GM19468 (cell line): ENCODE measurements around the gene NOP14.
"Not testable (repeated sequence)": the region's sequence is repeated elsewhere in the genome, so short reads cannot be mapped to it uniquely, and the experiment has no call there.

Source experiments
- ATAC-seq: cut with Tn5 transposase; IDR thresholded peaks from one replicate; pipeline ENCODE4 v1.9.1; 2021; ENCODE audit warnings: mild to moderate bottlenecking, moderate library complexity, moderate number of reproducible peaks; ENCODE audit not compliant: unreplicated experiment; ENCODE audit errors: extremely low read depth

The NOP14 gene

DNA sequence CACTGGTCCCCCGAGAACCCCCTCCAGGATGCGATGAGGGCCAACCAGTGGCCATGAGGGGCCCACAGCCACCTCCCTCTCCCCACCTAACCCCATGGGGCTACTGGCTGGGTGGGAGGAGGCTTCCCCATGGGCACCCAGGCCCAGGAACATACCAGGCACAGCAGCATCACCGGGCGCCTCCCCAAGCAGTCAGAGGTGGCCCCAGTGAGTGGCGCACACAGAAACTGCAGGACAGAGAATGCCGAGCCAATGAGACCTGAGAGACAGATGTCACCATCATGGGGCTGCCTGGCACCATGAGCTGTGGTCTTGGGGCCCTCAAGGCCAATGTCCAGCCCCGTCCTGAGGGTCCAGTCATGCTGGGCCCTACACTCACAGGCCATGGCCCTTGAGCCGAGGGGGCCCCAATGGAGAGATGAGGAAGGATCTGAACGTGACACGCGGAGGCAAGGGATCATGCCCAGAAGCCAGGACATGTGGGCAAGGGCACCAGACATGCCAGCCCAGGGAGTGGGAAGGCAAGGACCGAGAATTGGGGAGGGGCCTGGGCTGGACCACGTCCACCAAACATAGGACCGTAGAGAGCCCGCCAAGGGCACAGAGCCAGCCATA lies 30.1 kb downstream of the NOP14 start:
- no peak for ATAC-seq

DNA sequence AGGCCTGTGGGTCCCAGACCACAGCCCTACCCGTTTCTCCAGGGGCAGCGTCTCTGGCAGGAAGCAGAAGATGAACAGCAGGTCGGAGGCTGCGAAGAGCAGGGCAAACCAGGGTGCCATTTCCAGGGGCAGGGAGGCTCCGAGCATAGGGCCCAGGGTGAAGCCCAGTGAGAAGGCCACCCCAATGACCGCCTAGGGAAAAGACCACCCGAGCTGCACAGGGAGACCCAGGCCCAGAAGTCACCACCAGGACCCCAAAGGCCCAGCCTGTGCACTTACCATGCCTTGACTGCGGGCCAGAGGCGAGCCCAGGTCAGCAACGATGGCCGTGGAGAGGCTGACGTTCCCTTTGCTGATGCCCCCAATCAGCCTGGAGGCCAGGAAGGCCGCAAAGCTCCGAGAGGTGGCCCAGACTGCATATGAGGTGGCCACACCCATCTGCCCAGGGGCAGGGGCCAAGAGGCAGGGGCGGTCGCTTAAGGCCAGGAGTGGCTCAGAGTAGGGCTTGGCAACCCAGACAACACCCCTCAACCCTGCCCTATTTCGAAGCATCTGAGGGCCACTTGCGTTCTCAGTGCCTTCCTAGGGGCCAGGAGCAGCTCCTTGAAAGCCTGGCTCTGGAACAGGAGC lies 30.8 kb downstream of the NOP14 start:
- ATAC-seq = no peak

DNA sequence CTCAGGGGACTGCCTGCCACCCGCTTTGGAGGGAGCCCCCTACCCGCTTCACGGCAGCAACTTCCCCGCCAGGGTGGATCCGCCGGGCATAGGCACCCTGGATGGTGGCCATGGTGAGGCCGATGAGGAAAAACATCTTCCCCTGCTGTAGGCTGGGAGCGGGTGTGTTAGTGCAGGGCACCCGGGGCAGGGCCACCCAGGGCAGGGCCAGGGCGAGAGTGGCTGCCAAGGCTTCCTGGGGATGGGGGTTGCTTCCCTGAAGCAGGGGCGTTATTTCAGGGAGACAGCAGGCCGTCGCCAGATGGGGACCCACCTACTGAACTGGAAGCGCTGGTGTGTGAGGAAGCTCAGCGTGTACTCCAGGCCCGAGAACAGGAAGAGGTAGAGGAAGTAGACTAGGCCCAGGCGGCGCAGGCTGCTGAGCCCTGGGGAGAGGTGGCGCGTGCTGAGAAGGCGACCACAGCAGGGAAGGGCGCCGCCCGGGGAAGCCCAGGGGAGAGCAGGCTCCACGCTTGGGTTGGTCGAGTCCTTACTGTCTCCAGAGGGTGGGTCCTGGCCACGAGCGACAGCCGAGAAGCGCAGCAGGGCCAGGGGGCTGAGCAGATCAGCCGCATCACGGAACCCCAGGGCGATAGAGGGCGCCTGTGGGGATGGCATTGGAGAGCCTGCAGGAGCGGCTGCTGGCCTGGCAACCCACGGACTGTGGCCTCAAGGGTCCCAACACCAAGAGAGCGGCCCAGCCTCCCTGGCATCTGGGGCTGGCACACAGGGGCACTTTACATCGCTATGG lies 31.5 kb downstream of the NOP14 start:
- no peak for ATAC-seq

DNA sequence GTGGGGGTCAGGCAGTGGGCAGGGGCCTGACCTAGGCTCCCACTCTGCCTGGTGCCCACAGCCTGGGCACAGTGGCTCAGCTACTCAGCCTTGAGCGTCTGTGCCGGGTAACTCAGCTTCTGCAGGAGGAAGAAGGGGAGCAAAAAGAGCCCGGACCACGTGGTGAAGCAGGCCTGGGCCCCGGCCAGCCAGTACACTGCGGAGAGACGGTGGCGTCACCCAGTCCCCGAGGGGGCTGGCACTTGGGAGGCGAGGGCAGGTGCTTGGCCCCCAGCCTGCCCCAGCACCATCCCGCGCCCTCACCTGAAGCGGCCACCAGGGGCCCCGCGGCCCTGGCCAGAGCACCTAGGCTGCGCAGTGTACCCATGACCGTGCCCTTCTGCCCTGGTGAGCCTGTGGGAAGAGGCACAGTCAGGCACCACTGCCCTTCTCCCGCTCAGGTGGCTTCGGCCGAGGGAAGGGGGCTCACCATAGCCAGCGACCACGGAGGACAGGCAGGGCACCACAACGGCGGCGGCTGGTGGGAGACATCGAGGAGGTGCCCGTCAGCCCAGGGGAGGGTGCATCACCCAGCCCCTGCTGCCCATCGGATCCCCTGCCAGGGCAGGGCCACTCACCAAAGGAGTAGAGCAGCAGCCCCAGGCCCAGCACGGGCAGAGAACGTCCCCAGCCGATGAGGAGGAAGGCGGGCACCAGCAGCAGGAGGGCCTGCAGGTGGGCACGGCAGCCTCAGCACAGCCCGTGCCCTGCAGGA lies 32.3 kb downstream of the NOP14 start:
- ATAC-seq = no peak

DNA sequence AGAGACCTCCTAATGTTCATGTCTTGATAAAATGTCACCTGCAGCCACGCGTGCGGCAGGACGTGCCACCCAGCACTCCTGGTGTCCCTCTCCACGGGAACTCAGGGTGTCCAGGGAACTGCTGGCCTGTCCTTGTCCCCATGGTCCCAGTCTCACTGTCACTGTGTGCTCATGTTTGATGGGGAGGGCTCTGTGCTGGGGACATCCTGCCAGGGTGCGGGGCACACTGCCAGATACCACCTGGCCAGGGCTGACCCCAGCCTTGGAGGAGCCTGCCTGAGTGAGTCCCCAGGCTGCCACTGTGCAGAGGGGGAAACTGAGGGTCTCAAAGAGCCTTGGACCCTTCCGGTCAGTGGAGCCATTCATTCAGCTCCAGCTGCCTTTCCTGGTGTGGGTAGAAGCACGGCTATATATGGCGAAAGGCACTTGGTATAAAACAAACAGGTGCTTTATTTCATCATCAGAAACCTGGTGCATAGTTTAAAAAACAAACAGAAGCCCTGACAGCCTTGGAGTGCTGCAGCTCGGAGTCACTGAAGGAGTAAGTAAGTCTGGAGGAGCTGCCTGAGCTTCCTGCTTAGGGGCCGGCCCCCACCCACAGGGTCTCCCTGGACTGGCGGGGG lies 33.0 kb downstream of the NOP14 start:
- no peak for ATAC-seq

DNA sequence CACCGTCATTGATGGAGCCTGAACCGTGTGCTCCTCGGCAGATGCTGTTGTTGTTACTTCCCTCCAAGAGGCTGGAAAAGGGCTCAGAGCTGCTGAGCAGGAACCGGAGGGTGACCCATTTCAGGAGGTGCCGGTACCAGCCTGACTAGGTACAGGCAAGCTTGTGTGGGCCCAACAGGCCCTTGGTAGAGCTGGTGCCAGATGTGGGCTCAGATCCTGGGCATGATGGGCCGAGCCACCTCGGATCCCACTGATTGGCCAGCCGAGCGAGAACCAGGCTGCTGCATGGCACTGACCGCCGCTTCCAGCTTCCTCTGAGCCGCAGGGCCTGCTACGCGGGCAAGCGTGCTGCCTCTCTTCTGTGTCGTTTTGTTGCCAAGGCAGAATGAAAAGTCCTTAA lies 33.7 kb downstream of the NOP14 start:
- ATAC-seq = no peak

DNA sequence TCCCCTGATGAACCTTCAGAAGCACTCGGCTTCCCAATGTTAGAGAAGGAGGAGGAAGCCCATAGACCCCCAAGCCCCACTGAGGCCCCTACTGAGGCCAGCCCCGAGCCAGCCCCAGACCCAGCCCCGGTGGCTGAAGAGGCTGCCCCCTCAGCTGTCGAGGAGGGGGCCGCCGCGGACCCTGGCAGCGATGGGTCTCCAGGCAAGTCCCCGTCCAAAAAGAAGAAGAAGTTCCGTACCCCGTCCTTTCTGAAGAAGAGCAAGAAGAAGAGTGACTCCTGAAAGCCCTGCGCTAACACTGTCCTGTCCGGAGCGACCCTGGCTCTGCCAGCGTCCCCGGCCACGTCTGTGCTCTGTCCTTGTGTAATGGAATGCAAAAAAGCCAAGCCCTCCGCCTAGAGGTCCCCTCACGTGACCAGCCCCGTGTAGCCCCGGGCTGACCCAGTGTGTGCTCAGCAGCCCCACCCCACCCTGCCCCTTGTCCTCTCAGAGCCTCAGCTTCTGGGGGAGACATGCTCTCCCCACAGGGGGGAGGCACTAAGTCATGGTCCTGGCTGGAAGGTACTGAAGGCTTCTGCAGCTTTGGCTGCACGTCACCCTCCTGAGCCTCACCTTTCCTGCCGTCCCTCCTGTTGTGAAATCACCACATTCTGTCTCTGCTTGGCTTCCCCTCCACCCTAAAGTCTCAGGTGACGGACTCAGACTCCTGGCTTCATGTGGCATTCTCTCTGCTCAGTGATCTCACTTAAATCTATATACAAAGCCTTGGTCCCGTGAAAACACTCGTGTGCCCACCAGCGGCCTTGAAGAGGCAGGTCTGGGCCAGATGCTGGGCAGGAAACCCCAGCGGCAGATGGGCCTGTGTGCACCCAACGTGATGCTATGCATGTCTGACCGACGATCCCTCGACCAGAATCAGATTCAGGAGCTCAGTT lies 34.7 kb downstream of the NOP14 start:
- ATAC-seq = no peak

DNA sequence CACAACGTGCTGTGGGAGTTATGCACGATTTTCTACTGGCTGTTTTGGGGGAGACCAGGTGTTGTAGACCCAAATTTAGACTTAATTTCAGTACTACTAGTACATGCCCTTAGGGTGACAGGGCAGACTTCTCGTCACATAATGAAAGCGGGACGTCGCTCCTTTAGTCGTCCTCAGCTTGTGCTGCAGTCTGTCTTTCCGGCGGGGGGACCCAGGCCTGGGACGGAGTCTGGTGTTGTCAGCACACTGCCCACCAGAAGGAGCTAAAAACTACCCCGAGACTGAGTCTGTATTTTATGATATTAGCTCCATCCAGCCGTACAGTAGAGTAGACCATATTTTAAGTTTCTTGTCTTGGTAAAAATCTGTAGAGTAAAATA lies 35.5 kb downstream of the NOP14 start:
- no peak for ATAC-seq

DNA sequence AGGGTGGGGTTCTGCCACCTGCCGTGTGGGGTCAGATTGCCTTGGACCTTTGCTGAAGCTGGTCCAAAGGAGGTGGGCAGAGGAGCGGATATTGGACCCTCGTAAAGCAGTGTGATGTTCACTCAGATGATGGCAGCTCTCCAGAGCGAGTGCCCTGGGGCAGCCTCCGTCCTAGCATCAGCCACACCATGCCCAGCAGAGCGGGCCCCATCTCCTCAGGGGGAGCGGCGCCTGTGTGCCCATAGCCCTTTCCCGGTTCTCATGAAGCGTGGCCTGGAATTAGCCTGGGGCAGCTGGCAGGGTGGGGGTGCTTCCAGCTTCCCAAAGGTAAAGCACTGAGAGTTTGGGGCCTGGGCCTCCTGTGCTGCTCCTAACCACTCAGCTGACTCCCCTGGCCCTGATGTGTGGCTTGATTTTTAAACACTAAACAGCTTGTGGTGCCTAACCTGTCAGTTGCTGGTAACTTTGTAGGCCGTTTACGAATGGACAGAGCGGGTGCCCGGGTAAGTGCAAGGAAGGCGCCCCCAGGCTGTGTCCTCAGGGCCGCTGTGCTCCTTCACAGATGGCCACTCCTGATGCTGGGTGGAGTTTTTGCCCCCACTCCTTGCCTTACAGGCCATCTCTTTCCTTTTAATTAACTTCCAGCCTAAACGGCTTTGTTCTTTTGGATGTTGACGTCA lies 36.0 kb downstream of the NOP14 start:
- no peak for ATAC-seq

DNA sequence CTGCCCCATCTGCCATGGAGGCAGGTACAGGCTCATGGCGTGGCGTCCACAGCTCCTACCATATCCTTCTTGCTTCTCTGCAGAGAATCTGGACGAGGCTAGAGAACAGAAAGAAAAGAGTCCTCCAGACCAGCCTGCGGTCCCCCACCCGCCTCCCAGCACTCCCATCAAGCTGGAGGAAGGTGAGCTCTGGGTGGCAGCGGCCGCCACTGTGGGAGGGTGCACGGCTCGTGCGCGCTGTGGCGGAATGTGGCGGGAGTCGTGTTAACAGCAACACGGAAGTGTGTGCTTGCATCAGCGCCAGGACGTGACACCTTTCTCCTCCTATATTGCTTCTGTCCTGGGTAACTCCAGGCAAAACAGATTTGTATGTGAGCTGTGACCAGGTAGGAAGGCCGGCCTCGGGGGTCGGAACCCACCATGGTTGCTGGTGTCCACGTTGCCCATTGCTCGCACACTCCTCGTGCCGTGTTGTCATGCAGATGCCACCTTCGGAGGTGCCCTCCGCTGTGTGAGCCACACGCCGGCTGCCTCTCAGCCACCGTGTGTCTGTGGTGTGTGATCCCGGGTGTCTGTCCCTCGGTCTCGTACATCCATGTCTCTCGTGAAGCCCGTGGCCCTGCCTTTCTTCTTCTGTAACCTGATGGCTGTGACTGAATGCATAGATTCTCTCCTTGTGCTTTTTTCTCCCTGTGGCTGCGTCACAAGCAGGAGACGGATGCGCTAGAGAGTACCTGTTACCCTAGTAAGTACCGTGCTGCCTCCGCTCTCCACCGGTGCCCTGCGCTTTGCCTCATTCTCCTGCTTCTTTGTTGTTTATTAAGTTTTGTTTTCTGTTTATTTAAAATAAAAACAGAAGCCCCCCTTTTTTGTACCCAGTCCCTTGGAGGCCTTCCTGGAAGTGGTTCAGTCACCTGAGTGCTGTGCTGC lies 37.0 kb downstream of the NOP14 start:
- ATAC-seq = no peak

DNA sequence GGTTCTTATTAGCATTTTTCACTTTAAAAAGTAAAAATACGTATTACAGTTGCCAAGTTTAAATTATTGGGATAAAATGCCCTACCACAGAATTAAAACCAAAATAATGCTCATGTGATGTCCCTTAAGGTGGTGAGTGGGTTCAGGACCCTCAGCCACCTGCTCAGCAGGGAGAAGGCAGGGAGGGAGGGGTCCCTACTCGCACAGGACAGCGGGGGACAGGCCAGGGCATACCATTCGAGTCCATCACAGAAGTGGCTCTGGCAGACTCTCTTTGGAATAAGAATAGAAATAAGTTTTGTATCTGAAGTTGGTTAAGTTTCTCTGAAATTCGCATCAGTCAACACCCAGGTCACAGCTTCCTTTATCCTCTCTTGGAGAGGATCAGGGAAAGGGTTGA lies 37.7 kb downstream of the NOP14 start:
- no peak for ATAC-seq

DNA sequence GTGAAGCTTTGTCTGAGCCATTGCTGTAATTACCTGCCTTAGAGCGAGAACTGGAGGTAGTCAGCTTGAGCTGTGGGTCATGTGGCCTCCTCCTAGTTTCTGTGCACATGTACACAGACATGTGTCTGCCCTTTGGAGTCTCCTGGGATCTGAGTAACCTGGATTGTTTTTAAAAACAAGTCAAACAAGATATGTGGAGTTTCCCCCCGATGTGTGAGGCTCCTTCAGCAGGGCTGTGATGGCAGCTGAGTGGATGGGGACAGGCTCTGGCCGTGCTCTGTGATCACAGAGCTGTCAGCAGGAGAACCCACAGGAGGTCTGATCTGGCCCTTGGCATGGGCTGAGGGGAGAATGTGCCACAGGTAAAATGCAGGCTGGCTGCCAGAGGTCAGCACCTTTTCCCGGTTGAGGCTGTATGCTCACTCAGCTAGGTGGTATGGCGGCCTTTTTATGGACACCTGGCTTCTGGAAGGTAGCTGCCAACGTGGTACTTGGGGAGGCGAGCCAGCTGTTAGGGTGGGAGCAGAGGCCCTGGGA lies 38.4 kb downstream of the NOP14 start:
- ATAC-seq = no peak

DNA sequence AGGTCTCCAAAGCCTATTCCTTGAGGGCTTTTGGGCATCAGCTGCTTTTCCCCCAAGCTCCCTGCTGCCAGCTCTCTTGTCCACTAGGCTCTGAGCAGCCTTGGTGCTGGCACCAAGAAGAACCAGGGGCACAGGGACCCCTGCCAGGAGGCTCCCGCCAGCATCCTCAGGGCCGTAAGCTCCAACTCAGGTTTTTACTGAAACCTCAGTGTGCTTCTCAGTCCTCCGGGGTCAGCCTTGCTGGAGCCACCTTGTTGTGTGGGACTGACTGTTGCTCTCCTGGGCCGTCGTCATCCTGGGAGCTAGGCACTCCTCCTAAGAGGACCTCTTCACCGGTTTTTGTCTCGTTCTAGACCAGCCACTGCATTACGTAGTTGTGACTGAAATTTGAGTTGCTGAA lies 38.9 kb downstream of the NOP14 start:
- ATAC-seq = no peak

DNA sequence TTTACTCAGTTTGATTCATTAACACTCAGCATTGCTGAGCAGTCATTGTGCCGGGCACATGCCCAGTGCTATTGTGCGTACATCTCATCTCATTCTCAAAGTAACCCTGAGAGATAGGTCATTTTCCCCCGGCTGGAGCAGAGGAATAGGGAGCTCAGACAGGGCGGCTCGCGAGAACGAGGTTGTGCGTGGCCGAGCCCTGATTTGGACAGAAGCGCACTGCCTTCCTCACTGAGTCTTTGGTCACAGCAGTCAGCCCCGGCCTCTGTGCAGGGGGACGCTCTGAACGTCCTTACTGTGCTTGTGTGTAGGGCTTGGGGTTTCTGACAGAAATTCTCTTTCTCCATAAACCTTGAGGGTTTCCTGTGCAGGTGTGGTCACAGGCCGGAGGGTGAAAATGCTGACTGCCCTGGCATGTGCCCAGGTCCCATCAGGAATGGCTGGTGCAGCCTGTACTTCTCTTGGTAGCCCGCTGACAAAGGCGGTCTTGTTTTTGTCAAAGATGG lies 39.5 kb downstream of the NOP14 start:
- ATAC-seq = no peak

DNA sequence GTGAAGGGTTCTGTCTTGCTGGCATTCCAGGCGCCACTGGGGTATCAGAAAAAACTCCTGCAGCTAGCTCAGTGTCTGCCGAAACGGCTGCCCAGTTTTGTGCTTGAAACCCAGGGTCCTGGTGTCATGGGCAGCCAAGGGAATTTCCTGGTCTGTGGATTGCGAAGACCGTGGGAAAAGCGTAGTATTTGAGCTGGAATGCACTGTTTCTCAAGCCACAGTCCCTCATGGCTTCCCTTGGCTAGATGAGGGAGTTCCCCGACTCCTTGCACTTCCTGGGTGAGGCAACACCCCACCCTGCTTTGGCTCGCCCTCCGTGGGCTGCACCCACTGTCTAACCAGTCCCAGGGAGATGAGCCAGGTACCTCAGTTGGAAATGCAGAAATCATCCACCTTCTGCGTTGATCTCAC lies 40.1 kb downstream of the NOP14 start:
- ATAC-seq = no peak

DNA sequence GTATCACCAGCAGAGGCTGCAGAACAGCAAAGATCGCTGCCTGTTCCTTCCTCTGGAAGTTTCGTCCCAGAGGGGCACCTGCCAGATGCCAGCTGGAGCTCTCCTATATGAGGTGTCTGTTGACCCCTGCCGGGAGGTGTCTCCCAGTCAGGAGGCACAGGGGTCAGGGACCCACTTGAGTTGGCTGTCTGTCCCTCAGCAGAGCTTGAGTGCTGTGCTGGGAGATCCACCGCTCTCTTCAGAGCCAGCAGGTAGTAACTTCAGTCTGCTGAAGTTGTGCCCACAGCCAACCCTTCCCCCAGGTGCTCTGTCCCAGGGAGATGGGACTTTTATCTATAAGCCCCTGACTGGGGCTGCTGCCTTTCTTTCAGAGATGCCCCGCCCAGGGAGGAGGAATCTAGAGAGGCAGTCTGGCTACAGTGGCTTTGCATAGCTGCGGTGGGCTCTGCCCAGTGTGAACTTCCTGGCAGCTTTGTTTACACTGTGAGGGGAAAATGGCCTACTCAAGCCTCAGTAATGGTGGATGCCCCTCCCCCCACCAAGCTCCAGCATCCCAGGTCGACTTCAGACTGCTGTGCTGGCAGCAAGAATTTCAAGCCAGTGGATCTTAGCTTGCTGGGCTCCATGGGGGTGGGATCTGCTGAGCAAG lies 40.6 kb downstream of the NOP14 start:
- ATAC-seq = not testable (repeated sequence)

DNA sequence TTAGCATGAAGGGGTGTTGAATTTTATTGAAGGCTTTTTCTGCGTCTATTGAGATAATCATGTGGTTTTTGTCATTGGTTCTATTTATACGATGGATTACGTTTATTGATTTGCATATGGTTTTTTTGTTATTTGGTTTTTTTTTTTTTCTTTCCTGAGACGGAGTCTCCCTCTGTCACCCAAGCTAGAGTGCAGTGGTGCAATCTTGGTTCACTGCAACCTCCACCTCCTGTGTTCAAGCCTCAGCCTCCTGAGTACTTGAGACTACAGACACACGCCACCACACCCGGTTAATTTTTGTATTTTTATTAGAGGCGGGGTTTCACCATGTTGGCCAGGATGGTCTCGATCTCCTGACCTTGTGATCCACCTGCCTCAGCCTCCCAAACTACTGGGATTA lies 44.5 kb downstream of the NOP14 start:
- not testable (repeated sequence) for ATAC-seq
